Fibroblast of skin of left biceps (primary cell): ENCODE data around the gene SMCO4.

Experiments
- DNase-seq, 2 experiments: peaks; one replicate each; pipeline ENCODE4 v3.0.0-alpha.2; 2013; ENCODE audit warnings: low read depth in 2 of 2

The SMCO4 gene

DNA sequence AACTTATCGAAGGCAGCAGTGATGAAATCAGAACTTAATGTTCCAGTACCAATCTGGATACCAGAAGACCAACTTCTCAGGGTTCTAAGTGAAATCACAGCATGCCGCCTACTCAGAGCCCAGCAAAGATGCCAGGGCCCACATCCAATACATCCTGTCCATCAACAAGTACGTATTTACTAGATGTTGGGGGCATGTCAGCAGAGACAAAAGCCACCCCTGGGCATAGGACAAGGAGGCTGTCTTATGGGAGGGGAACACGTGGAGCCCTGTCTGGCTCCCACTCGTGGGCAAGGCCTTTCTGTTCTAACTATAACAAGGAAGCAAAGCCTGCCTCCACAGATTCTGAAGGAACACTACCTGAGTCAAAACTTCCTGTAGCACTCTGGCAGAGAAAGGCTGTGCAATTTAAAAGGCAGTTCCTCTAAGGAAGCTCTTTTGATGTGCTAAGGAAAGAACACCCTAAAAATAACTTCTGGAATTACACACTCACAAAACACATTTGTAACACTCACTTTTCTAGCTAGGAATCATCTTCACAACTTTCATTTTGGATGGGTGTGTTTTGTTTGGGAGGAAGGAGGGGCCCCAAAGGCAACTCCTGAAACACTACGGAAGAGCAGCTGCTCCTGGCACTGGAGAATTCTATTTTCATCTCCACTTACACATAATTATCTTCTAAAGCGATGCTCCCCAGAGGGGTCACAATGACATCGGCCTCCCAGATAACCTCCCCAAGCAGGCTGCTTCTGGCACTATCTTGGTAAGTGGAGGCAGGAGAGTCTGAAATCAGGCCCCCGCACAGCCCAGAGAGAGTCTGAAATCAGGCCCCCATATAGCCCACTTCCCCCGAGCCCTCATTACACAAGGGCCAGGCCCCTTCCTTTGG lies 14.2 kb downstream of the SMCO4 start:
- DNase-seq = no peak

DNA sequence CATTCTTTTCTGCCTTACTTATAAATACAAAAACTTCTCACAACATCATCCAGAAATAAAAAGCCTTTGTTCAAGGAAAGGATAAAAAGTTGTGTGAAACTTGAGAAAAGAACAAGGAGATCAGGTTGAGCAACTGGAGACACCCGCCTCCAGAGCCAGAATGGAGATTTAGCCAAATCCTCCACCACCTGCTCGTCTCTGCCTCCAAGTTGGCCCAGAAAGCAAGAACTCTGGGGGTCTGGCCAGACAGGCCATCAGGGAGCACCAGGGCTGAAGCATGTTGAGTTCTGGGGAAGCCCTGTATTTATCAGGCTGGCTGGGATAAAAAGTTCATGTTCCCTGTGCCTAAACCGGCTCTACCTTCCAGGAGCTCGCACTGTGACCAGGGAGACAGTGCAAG lies 14.9 kb downstream of the SMCO4 start:
- DNase-seq = no peak

DNA sequence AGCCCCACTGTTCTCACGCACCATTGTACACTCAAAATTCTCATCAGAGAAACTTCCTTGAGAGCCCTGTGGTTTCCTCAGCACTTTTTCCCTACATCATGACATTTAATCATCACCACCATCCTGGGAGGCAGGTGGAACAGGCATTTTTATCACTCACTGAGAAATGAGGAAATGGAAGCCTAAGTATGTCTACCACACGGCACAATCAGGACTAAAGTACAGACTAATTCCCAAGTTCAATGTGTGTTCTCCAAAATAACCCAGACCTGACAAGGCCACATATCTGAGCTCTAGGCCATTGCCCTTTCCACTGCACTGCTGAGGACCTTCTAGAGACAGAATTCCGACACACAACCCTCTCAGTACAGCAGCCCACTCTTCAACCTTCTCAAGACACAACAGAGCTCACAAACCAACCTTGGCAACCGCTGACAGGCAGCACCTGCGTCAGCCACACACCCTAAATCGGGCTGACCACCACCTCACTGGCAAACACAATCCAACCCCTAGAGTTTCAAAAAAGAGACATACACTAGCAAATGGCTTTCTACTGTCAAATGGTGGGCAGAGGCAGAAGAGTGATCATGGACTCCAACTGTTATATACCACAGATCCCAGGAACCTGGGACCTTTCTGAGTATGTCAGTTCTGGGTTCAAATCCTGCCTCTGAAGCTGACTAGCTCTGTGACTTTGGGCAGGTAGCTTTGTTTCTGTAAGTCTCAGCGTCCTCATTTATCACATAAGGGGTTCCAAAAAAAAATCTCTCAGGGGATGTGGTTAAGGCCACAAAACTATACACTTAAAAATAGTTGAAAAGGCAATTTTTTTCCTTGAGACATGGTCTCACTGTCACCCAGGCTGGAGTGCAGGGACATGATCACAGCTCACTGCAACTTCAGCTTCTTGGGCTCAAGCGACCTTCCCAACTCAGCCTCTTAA lies 16.3 kb downstream of the SMCO4 start:
- DNase-seq = no peak

DNA sequence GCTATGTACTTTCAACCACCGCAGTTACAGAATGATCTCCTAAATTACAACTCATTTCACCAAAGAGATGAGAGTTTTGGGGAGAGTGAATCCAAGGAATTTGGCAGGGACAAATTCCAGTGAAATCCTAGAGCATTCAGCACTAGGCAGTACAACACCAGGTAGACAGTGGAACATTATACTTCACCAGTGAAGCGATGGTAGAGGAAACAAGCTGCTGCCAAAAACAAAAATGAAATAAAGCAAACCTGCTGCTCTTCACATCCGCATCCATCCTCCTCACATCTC lies 16.9 kb downstream of the SMCO4 start:
- no peak for DNase-seq

GRCh38 chr11:93525601-93526345 lies 17.4 kb downstream of the SMCO4 start:
- DNase-seq = no peak

- no peak for DNase-seq
Measured at GRCh38 chr11:93524858-93525257, 18.3 kb downstream of the SMCO4 start.

DNA sequence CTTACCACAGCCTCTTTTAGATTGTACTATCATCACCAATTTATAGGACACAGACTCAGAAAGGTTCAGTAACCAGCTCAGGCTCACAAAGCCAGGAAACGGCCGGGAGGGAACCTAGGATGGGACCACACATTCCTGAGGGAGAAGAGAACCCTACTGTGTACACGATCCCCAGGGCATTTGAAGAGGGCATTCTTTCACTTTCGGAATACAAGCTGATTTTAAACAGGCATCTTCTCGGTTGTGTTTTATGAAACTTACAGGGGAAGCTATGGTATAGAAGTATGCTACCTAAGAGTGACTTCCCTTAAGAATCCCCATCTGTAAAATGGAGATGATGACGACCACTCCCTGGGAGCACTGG lies 19.0 kb downstream of the SMCO4 start:
- DNase-seq = no peak

GRCh38 chr11:93520726-93521509 lies 22.3 kb downstream of the SMCO4 start:
- no peak for DNase-seq

DNA sequence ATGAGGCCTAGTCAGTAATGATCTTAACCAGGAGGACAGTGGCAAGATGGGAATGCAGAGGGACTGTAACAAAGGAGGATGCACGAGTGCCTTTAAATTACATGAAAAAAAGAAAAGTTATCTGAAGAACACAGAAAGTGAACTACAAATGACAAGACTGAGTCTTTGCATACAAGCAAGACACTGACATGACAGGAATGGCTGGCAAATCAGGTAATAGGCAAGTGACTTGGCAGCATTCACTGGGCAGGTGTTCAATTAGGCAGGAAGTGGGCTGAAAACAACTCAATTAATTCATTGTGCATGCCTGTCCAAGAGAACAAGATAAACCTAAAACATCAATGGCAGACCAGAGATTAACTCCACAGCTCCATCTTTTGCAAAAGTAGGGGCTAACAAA lies 24.0 kb downstream of the SMCO4 start:
- no peak for DNase-seq

- DNase-seq = no peak
Measured at GRCh38 chr11:93518081-93518480, 25.1 kb downstream of the SMCO4 start.

DNA sequence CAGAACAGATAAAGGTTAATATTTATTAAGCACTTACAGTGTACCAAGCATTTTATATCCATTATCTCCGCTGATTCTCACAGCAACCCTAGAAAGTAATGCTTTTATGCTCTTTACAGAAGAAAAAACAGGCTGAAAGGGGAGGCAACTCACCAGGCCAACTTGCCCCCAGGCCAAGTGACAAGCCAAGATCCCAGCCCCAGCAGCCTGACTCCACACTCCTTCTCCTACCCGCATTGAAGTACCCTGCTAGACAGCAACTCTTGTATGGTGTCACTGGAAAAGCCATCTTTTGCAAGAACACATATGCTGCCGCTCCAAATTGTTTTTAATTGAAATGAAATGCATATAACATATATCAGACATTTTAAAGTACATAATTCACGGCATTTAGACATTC lies 25.6 kb downstream of the SMCO4 start:
- no peak for DNase-seq

GRCh38 chr11:93517041-93517440 lies 26.1 kb downstream of the SMCO4 start:
- no peak for DNase-seq

DNA sequence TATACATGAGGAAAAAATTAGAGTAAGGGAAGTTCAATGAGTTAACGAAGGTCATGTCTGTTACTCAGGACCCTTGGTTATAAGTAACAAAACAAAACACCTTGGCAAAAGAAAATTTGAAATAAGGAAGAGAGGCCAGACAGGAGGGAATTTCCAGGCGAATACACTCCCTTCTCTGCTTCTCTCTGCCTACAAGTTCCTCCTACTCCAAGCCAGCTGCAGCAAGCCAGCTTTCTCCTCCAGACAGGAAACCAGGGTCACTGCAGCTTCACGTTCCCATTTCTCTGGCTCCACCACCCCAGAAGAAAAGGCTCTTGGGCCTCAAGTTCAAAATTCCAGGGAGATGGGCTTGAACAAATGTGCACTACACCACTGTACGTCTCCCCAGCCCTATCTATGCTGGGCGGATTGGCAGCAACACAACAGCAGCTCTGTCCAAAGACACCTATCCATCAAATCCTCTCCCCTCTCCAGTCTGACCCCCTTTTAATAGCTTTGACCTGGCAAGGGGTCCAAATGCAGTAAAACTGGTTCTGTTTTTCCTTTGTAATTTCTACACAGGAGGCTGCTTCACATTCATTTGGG lies 27.7 kb downstream of the SMCO4 start:
- DNase-seq = no peak

DNA sequence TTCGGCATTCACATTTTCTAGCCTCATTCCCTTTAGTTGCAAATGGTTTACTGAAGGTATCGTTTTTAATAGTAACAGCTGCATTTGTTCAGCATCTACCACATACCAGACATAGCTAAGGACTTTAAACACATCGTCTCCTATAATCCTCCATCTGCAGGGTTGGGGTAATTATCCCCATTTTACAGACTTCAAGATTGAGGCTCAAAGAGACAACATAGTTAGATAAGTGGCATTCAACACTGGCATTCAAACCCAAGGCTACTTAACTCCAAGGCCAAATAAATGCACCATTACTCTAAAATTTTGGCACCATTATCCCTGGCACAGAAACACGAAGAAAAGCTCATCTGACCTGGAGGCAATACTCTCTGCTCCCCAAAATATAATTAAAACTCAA lies 28.5 kb downstream of the SMCO4 start:
- no peak for DNase-seq

GRCh38 chr11:93513772-93514171 lies 29.4 kb downstream of the SMCO4 start:
- DNase-seq = no peak

DNA sequence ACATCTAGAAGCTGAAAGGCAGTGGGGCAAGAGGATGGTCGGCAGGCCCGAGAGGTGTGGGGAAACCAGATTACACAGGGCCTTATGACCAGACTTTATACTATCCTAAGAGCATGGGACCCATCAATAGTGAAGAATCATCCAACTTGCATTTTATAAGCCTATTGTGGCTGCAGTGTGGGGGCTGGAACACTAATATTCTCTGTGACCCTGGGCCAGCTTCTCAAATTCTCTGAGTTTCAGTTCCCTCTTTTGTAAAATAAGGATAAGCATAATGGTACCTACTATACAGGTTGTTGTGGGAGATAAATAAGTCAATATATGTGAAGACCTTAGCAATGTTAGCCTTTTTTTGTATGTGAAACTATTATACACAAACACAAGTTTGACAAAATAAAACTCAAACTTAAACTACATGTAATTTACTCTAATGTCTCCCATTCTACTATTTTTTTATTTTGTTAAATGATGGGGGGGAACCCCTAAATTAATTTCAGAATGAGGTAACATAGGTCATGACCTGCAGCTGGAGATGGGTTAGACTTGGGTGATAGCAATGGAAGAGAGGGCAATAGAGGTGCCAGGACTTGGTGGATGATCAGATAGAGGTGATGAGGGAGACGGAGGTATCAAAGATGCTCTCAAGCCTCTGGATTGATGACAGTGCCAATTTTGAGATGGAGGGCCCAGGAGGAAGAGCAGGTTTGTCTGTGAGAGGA lies 30.1 kb downstream of the SMCO4 start:
- no peak for DNase-seq

DNA sequence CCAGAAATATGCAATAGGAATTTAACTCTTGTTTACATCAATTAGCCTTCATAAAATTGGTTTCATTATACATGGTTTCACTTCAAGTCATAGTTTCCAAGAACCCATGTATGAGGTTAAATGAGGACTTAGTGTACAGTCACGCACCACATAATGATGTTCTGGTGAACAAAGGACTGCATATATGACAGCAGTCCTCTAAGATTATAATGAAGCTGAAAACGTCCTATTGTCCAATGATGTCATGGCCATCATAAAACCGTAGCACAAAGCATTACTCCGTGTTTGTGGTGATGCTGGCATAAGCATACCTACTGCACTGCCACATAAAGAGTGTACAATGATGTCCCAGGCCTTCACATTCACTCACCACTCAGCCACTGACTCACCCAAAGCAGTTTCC lies 31.1 kb downstream of the SMCO4 start:
- DNase-seq = no peak

GRCh38 chr11:93510196-93510873 lies 32.9 kb downstream of the SMCO4 start:
- no peak for DNase-seq

DNA sequence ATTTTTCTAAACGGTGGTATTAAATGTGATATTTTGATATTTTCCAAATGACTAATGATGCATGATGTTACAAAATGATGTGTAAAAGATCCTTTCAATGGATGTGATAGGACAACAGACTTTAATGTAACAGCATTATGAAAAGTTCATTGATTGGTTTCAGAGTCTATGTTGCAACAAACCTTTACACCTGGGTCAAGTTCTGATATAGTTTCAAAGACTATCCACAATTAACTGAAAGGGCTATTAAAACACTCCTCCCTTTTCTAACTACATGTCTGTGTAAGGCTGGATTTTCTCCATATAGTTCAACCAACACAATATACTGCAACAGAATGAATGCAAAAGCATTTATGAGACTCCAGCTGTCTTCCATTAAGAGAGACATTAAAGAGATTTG lies 35.7 kb downstream of the SMCO4 start:
- no peak for DNase-seq

DNA sequence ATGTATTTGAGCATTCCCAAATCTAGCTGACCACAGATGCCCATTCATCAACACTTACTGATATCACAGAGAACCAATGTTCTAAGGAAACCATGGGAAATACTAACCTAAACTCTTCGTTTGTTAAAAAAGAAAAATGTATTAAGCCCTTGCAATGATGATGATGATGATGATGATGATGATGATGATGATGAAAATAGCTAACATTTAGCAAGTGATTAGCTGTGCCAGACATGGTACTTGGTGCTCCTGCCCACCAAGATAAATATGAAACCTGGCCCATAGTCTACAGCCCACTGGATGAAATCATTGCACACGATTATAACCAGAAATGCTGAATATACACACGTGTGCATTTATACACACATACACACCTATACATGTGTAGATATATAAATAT lies 37.5 kb downstream of the SMCO4 start:
- DNase-seq = no peak
